NCI-H82 treated with DMSO at 0.1 percent for 48 hours (cell line): Measurements from ENCODE around the gene MEDAG.
"Not testable (repeated sequence)": the region's sequence is repeated elsewhere in the genome, so short reads cannot be mapped to it uniquely, and the experiment has no call there.

Experiments used
- DNase-seq: peaks from one replicate; lab custom pipeline; 2025; ENCODE audit not compliant: unreplicated experiment; lab: John Stamatoyannopoulos, UW

The MEDAG gene

DNA sequence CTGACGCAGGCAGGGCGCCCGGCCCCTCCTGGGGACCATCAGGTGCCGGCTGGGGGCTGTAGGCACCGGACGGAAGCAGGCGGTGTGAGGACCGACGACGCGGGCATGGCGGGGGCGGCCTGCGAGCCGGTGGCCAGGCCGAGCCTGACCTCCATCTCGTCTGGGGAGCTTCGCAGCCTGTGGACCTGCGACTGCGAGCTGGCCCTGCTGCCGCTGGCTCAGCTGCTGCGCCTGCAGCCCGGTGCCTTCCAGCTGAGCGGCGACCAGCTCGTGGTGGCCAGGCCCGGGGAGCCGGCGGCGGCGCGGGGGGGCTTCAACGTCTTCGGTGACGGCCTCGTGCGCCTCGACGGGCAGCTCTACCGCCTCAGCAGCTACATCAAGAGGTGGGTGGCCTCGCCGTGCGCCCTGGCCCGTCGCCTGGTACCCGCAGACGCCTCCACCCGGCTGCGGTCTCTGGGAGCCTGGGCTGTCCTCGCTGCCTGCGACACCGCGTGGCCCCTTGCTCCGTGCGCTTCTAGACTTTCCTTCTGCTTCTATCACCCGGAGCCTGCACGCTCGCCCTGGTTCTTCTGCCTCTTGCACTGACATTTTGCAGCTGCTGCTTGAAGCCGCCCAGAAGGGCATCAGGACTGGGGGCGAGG is 460 bp downstream of the MEDAG start:
- DNase-seq: no peak

DNA sequence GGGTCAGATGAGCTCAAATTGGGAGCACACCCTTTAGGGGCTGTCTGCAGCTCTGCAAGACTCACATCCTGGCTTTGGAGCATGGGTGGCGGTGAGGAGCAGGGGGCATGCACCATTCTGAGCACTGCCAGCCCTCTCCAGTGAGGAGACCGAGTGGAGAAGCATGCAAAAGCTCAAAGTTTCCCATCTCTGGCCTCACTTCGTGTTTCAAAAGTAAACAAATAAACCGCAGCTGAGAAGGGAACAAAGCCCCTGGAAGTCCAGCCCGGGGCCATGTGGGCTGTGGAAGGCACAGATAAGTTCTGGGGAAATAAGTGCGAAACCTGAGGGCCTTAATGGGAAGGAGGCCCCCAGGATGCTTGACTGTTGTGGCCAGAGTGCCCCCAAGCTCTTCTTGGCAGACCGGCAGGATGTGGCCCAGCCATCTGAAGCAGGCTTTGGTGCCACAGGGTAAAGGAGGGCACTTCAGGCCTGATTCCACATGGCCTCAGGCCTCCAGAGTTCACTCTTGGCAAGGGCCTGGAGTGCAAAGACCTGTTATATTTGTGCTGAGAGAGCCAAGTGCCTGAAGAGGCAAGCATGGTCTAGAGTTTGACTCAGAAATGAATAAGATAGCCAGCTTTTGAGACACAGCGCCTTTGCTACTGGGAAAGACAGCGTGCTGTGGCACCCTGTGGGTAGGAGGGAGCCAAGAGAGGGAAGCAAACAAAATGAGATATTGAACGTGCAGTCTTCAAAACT is 1.2 kb downstream of the MEDAG start:
- no peak for DNase-seq

DNA sequence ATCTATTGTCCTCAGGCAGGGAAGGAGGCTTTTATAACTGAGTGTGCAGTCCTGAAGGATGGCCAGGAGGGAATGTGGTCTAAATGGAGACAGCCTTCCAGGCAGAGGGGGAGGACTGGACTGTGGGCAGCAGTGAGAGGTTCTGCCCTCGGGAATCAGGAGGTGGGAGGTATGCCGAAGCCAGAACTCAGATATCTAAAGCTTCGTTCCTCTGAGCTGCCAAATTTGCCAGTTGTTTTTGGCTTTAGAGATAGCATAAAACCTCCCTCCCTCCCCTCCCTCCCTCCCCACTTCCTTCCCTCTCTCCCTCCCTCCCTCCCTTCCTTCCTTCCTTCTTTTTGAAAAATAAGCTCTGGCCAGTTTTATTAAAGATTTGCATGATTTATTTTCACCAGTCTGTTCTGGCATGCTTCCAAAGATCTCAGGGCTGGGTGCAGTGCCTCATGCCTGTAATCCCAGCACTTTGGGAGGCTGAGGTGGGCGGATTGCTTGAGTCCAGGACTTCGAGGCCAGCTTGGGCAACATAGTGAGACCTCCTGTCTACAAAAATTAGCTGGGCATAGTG is 2.4 kb downstream of the MEDAG start:
- DNase-seq: no peak

DNA sequence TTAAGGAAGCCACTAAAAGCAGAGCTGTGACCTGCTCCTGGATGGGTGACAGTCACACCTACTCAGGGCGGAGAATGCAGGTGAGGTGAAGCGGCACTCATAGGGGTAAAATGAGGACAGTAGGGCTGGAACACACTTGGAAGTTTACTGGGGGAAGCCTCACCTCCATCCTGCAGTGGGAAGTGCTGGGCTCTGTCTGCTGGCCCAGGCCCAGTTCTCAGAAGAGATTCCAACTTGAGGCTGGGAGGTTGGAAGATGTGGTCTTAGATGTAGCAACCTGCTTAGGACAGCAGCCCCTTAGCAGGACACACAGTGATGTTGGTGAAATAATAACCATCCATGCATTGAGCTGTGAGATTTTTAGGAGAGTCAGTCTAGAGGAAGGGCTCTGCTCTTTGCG is 4.6 kb downstream of the MEDAG start:
- no peak for DNase-seq

DNA sequence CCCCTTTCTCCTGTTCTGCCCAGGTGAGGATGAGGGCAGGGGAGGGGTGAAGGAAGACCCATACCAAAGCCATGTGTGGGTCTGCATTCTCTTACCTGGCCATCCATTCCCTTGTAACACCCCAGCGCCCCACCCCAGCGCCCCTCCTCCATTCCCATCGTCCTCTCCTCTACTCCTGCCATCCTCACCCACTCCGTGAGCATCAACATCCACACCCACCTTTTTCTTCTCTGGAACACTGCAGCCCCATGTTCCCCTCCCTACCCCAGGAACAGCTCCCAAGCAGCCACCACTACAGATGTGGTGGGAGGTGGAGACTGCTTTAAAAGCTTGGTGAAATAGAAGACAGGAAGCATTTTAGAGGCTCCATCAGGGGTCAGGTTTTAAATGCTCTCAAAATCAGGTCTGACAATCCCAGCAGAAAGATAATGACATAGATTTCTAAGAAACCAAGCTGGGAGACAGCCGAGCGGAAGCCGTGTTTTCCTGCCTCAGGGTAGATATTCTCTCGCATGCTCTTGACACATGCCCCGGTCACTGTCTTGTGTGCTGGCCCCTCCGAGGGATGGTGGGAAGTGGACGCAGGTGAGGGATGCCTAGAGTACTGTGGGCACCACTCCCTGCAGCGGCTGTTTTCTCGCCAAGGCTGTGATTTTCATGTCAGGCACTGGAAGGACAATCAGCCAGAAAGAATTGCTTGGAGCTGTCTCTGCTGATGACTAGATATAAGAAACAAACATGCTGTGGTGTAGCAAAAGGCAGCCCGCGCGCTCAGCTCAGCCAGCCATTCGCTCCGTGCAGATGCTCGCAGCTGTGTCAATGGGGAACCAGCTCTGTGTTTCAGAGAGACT is 9.8 kb downstream of the MEDAG start:
- no peak for DNase-seq

DNA sequence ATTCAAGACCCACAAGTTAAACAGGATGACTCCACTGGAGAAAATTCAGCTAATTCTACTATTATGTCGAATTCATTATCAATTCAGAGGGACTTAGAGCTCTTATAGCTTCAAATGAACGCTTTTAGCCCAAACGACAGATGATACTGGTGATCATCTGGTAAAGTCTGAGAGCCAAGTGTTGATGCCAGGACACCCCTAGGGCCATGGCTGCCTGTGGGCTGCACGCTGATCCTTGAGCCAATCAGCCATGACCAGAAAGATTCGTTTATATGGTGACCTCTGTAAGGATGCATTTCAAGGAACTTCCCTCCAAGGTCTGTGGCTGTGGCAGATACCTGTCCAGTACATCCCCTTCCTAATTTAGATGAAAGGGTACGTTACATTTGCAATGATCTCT is 10.9 kb downstream of the MEDAG start:
- no peak for DNase-seq

DNA sequence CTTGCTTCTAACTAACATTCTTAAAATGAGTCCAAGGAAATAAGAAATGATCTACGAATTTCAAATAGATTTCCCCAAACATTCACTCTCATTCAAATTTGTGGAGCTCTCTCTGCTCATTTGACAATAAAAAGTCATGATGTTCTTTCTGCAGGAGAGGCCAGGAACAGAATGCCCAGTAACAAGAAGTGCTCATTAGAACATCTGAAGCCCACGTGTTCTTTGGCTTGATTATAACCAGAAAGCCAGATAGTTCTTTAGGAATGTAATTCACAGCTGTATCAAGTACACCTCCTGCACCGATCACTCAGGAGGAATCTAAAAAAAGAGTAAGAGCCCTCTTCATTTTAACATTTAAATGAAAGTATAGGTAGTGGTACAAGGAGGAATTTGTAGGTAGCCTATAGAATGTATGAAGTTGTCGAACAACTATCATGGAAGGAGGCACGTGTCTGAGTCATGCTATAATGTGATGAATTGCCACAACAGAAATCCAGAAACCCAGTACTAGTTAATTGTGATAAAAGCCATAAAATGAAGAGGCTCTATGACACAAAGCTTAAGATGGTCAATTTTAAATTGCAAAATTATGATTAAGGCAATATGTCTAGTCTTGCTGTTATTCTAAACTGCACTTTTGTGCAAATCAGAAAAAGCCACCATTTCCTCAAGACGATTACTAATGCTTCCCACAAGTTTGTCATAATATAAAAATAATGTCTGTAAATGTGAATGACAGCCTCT is 12.8 kb downstream of the MEDAG start:
- DNase-seq: no peak

DNA sequence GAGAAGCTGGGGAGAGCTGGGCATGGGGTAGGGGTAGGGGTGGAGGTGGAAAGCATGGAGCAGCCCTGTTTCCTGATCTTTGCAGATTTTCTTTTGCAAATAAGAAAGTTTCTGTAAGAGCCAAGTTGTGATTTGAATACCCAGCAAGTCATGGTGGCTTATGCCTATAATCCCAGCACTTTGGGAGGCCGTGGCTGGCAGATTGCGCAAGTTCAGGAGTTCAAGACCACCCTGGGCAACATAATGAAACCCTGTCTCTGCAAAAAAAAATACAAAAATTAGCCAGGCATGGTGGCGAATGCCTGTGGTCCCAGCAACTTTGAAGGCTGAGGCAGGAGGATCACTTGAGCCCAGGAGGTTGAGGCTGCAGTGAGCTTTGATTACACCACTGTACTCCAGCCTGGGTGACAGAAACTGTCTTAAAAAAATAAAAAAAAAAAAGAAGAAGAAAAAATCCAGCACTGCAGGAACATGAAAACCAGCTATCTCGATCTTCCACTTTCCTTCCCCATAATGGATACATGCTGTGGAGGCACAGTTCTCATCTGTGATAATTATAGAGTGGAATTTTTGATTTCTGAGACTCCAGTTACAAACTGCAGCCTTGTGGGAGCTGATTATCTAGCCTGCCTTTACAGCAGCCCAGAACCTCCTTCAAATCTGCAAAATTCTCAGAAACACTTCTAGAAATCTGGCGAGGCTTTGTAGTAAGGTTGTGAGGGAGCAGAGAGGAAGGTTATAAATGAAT is 14.3 kb downstream of the MEDAG start:
- no peak for DNase-seq

DNA sequence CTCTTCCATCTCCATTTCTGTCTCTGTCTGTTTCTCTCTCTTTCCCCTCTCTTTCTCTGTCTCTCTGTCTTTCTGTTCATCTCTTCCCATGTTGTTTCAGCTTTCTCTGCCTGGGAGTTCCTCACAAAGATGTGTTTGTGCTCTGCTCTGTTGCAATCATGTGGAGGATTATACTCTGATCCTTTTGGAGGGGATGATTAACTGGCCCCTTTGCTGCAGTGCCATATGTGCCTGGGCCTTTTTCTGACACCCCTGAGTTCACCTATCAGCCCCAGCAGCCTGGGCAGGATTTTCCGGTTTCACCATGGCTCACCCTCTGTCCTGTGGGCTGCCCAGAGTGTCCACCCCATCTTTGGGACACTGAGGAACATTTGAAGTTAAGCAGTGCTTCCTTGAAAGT is 17.3 kb downstream of the MEDAG start:
- DNase-seq: peak; percentile 54

DNA sequence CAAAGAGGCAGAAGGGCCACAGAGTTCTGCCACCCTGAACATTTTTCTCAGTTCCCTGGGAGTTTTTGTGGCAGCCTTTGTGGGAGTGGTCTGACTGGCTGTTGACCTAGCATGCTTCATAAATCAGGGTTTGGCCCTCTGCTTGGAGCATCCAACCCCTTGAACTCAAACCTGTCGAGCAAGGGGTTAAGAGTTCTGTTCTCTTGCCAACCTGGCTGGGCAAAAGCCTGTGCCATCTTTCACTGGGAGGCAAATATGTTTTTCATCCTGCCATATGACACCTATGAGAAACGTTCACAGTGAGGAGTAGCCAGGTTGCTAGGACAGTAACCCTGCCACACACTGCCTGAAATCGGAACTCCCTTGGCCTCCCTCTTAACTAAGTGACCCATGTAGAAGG is 18.6 kb downstream of the MEDAG start:
- DNase-seq: no peak

DNA sequence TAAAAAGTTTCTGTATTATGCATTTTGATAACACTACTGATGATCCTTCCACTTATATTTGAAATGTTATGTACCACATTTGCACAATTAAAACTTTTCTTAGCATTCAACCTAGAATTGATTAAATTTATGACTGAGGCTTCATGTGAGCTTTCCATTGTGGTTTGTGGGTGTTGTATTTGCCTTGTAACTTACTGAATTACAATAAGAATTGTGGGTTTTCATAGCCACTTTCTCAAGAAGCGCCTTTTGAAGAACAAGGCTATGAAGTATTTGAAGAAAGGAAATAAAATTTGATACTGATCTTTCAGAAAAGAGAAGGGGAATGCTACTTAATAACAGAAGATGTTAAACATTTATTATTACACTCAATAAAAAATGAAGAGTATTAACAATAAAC is 19.4 kb downstream of the MEDAG start:
- DNase-seq: no peak

DNA sequence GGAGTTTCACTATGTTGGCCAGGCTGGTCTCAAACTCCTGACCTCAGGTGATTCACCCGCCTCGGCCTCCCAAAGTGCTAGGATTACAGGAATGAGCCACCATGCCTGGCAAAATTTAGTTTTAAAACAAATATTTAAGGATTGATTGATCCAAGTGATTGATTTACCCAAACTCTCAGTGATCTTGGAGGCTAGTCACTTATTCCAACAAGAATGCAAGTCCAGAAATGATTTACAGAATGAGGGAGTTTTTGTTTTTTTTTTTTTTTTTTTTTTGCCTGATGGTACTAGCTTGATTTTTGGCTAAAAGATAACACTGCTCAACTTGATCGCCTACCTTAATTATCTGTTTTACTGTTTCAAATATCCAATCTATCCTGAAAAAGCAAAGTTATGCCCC is 20.7 kb downstream of the MEDAG start:
- no peak for DNase-seq

DNA sequence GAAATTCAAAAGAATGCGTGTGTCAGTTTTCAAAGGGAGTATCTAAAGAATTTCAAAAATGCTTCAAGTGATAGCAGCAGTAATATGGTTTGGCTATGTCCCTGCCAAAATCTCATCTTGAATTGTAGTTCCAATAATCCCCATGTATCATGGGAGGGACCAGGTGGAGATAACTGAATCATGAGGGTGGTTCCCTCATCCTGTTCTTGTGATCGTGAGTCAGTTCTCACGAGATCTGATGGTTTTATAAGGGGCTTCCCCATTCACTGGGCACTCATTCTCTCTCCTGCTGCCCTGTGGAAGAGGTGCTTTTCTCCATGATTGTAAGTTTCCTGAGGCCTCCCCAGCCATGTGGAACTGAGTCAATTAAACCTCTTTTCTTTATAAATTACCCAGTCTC is 21.1 kb downstream of the MEDAG start:
- DNase-seq: not testable (repeated sequence)

DNA sequence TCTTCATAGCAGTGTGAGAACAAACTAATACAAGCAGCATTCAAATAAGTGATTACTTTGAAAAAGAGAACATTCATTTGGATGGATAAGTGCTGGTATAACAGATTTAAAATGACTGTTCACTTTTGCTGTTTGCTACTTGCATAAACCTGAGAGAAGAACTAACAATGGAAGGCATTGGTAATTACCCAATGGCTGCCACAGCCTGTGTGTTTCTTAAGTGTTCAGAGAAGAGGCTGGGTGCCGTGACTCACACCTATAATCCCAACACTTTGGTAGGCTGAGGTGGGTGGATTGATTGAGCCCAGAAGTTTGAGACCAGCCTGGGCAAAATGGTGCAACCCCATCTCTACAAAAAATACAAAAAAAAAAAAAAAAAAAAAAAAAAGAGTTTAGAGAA is 21.5 kb downstream of the MEDAG start:
- no peak for DNase-seq

DNA sequence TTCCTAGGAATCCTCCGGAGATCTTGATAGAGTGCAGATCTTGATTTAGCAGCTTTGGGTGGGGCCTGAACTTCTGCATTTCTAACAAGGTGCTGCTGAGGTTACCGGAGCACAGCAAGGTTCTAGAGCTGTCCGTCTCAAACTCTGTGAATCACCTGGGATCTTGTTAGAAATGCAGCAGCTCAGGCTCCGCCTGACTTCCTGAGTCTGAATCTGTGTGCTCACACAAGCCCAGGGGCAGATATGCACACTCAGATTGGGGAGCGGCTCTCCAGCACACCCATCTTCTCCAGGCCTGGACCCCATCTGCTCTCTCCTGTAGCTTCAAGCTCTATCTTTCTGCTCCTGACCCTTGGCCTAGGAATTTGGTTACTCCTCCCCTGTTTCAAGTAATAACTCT is 22.9 kb downstream of the MEDAG start:
- DNase-seq: no peak

DNA sequence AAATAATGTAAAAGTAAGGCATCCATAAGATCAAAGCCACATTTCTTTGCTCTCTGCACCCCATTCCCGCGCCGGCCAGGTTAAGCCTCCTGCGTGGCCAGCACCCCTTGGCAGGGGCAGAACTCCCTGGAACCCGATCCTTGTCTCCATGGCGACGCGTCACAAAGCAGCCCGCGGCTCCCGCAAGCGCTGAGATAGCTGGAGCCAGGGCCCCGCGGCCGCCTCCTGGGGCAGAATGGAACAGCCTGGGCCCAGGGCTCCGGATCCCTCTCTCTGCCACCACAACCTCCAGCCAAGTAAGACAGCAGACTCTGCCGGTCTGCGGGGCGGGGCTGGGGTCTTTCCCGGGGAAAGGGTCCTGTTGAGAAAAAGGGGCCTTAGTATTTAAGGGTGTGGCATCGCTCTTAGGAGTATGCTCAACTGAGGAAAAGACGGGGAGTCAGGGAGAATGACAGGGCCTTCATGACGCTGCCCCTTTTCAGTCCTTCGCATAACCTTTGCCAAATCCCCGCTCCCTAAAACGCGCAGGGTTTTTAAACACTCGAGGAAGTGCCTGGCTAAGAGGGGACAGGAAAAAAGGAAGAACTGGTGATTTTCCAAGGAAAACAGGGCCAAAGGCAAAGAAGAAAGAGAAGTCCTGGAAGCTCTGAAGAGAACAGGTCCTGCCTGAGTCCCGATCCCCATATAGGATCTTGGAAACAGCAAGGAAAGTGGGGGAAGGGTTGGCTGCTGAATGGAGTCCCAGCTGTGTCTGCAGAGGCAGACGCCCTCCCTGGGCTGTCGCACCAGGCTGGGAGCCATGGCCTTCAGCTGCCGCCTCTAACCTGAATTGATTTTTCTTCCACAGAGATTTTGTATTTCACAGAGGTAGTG is 26.6 kb downstream of the MEDAG start, which contains the start of gene TEX26:
Gene TEX26, plus strand, starts transcription at position 176 of the 873 bp plus-strand sequence. Its CDS starts 60 bp downstream, at position 236.
- DNase-seq: no peak

DNA sequence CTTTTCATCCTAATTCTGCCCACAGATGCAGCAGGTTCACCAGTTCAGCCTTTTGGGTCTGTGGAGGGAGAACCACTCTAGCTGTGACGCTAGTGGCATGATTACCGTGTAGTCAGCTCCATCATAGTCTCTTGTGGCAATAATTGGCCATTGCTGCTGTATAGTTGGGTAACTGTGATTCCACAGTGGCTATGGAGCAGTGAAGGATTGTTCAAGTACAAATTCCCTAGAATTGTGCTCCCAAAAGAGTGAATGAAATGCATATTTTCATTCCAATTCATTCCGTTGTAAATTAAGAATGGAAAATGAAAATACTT is 27.2 kb downstream of the MEDAG start:
- no peak for DNase-seq

DNA sequence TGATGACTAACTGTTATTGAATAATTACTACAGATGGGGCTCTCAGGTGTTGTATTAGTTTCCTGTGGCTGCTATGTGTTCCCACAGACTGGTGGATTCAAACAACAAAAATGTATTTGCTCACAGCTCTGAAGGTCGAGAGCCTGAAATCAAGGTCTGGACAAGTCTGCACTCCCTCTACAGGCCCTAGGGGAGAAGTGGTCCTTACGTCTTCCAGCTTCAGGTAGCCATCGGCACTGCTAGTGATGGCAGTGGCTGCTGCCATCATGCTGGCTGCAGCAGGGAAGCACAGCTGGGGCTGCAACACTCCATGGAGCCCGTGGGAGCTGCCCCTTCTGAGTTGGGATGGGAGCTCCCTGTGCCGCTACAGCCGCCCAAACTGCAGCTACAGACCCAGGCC is 28.3 kb downstream of the MEDAG start:
- no peak for DNase-seq

DNA sequence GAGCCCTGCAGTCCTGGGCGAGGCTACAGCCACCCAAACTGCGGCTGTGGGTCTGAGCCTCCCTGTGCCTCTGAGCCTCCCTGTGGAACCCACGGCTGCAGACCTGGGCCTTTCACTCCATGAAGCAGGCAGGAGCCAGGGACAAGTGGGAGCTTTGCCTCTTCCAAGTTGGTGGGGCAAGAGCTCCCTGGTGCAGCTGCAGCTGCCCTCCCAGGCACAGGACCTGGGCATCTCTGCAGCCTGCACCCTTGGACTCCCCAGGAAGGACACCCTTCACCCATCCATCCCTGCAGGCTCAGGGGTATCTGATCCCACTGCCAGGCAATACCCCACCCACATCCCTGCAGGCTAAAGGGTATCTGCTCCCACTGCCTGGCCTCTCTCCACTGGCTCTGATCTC is 28.7 kb downstream of the MEDAG start:
- DNase-seq: no peak
